ENCODE results near the gene OTULIN.

OTULIN gene

GRCh38 chr5:14668181-14668591 lies 3.7 kb downstream of the OTULIN start:
- DNase-seq (ENCODE audit: low read depth, low spot score), result no peak

- no peak for DNase-seq (ENCODE audit: low read depth, low spot score)
These were observed 4.9 kb downstream of the OTULIN start for GRCh38 chr5:14669415-14669814.

GRCh38 chr5:14669975-14670374 lies 5.5 kb downstream of the OTULIN start:
- no peak for DNase-seq (ENCODE audit: low read depth, low spot score)

GRCh38 chr5:14671414-14671813 lies 6.9 kb downstream of the OTULIN start:
- DNase-seq (ENCODE audit: low read depth, low spot score), result no peak

- no peak for DNase-seq (ENCODE audit: low read depth, low spot score)
These were observed 7.6 kb downstream of the OTULIN start for GRCh38 chr5:14672082-14672481.

GRCh38 chr5:14672484-14673394 lies 8.2 kb downstream of the OTULIN start:
- DNase-seq (ENCODE audit: low read depth, low spot score), result no peak

- no peak for DNase-seq (ENCODE audit: low read depth, low spot score)
These were observed 8.9 kb downstream of the OTULIN start for GRCh38 chr5:14673443-14673842.

- no peak for DNase-seq (ENCODE audit: low read depth, low spot score)
These were observed 10.7 kb downstream of the OTULIN start for GRCh38 chr5:14674983-14675854.

GRCh38 chr5:14675865-14676300 lies 11.4 kb downstream of the OTULIN start:
- DNase-seq (ENCODE audit: low read depth, low spot score), result no peak

GRCh38 chr5:14676320-14676719 lies 11.8 kb downstream of the OTULIN start:
- DNase-seq (ENCODE audit: low read depth, low spot score), result no peak

GRCh38 chr5:14678773-14679334 lies 14.3 kb downstream of the OTULIN start:
- no peak for DNase-seq (ENCODE audit: low read depth, low spot score)

GRCh38 chr5:14679595-14679994 lies 15.1 kb downstream of the OTULIN start:
- no peak for DNase-seq (ENCODE audit: low read depth, low spot score)

- DNase-seq (ENCODE audit: low read depth, low spot score), result no peak
These were observed 16.8 kb downstream of the OTULIN start for GRCh38 chr5:14681236-14681752.

GRCh38 chr5:14683906-14684455 lies 19.5 kb downstream of the OTULIN start:
- no peak for DNase-seq (ENCODE audit: low read depth, low spot score)

- DNase-seq (ENCODE audit: low read depth, low spot score), result no peak
These were observed 20.2 kb downstream of the OTULIN start for GRCh38 chr5:14684757-14685156.

GRCh38 chr5:14685757-14686156 lies 21.2 kb downstream of the OTULIN start:
- no peak for DNase-seq (ENCODE audit: low read depth, low spot score)

- DNase-seq (ENCODE audit: low read depth, low spot score), result no peak
These were observed 22.0 kb downstream of the OTULIN start for GRCh38 chr5:14686517-14686916.

GRCh38 chr5:14687023-14687665 lies 22.6 kb downstream of the OTULIN start:
- DNase-seq (ENCODE audit: low read depth, low spot score), result no peak

- DNase-seq (ENCODE audit: low read depth, low spot score), result no peak
These were observed 28.6 kb downstream of the OTULIN start for GRCh38 chr5:14693070-14693469.

- DNase-seq (ENCODE audit: low read depth, low spot score), result no peak
These were observed 30.6 kb downstream of the OTULIN start for GRCh38 chr5:14695152-14695551.

- no peak for DNase-seq (ENCODE audit: low read depth, low spot score)
These were observed 31.5 kb downstream of the OTULIN start for GRCh38 chr5:14696057-14696456.
